ENCODE data around the gene BCDIN3D.
"Not testable (repeated sequence)": the region's sequence is repeated elsewhere in the genome, so short reads cannot be mapped to it uniquely, and the experiment has no call there.

GRCh38 chr12:49879065-49879464, 36.2 kb upstream of the BCDIN3D start:
- not testable (repeated sequence) for TF ChIP-seq ARNT (IDR thresholded peaks at IDR 0.05); BHLHE40 (IDR thresholded peaks at IDR 0.05; ENCODE audit: borderline replicate concordance); FOXK2 (IDR thresholded peaks at IDR 0.05); FOXM1 (IDR thresholded peaks at IDR 0.05; ENCODE audit: borderline replicate concordance); TARDBP (IDR thresholded peaks at IDR 0.05); SP1 (IDR thresholded peaks at IDR 0.05); ELF4 (IDR thresholded peaks at IDR 0.05); SUZ12 (IDR thresholded peaks at IDR 0.05); HDGF (IDR thresholded peaks at IDR 0.05; ENCODE audit: borderline replicate concordance); ZNF384 (IDR thresholded peaks at IDR 0.05); NFRKB (IDR thresholded peaks at IDR 0.05); PKNOX1 (IDR thresholded peaks at IDR 0.05); L3MBTL2 (conservative IDR thresholded peaks at IDR 0.05); LEF1 (IDR thresholded peaks at IDR 0.05; ENCODE audit: borderline replicate concordance)

All from HEK293T (cell line).